SK-N-SH treated with all-trans-retinoic acid at 6 μM for 48 hours (cell line): ENCODE data around the gene PAK1IP1.

ENCODE experiments used
- ATAC-seq: fragments of 200-7000 bp; cut with Tn5 transposase; 3 replicates; pipeline ENCODE4 v1.9.1; 2020; ENCODE audit warnings: mild to moderate bottlenecking, moderate library complexity
- ARNTL ChIP-seq: fragments of 450-650 bp; formaldehyde crosslinking; IDR thresholded peaks from 2 replicates; pipeline ENCODE4 v1.5.0; 2020; ENCODE audit warnings: low read depth, mild to moderate bottlenecking, moderate library complexity, borderline replicate concordance
- BACH2 ChIP-seq: fragments of 250-450 bp; sonication (Bioruptor Pico); IDR thresholded peaks from 2 replicates; pipeline ENCODE4 v1.9.0; 2021; ENCODE audit warnings: mild to moderate bottlenecking, borderline replicate concordance
- CREB5 ChIP-seq: fragments of 250-450 bp; sonication (Bioruptor Pico); IDR thresholded peaks from 2 replicates; pipeline ENCODE4 v1.5.1; 2020; ENCODE audit warnings: low read depth, mild to moderate bottlenecking, moderate library complexity
- CSRNP3 ChIP-seq: fragments of 250-450 bp; sonication (Bioruptor Pico); IDR thresholded peaks from 2 replicates; pipeline ENCODE4 v1.5.1; 2021; ENCODE audit warnings: mild to moderate bottlenecking, moderate library complexity
- GLIS3 ChIP-seq: fragments of 250-450 bp; sonication (Bioruptor Pico); IDR thresholded peaks from 2 replicates; pipeline ENCODE4 v1.5.0; 2020; ENCODE audit warnings: mild to moderate bottlenecking, moderate library complexity
- ISL1 ChIP-seq: fragments of 250-450 bp; sonication (Bioruptor Pico); IDR thresholded peaks from 2 replicates; pipeline ENCODE4 v2.1.2; 2022; ENCODE audit warnings: mild to moderate bottlenecking, moderate library complexity
- OSR1 ChIP-seq: fragments of 250-450 bp; sonication (Bioruptor Pico); IDR thresholded peaks from 2 replicates; pipeline ENCODE4 v1.8.0; 2022; ENCODE audit warnings: moderate library complexity, mild to moderate bottlenecking, inconsistent platforms
- PPARA ChIP-seq: fragments of 250-450 bp; sonication (Bioruptor Pico); IDR thresholded peaks from 2 replicates; pipeline ENCODE4 v1.5.0; 2020; ENCODE audit warnings: mild to moderate bottlenecking, borderline replicate concordance
- RARB ChIP-seq: fragments of 250-450 bp; sonication (Bioruptor Pico); IDR thresholded peaks from 2 replicates; pipeline ENCODE4 v1.8.0; 2021; ENCODE audit warnings: mild to moderate bottlenecking, moderate library complexity
- SNAI2 ChIP-seq: fragments of 250-450 bp; sonication (Bioruptor Pico); IDR thresholded peaks from 2 replicates; pipeline ENCODE4 v1.5.0; 2020; ENCODE audit warnings: mild to moderate bottlenecking, moderate library complexity
- TCF4 ChIP-seq: fragments of 250-450 bp; sonication (Bioruptor Pico); IDR thresholded peaks from 2 replicates; pipeline ENCODE4 v1.8.0; 2021; ENCODE audit warnings: mild to moderate bottlenecking, moderate library complexity, borderline replicate concordance
- TOX ChIP-seq: fragments of 250-450 bp; sonication (Bioruptor Pico); IDR thresholded peaks from 2 replicates; pipeline ENCODE4 v1.8.0; 2021; ENCODE audit warnings: mild to moderate bottlenecking, moderate library complexity, borderline replicate concordance
- ZC3H10 ChIP-seq: fragments of 250-450 bp; sonication (Bioruptor Pico); IDR thresholded peaks from 2 replicates; pipeline ENCODE4 v1.5.1; 2021; ENCODE audit warnings: mild to moderate bottlenecking, moderate library complexity
- ZFP3 ChIP-seq: fragments of 250-450 bp; sonication (Bioruptor Pico); IDR thresholded peaks from 2 replicates; pipeline ENCODE4 v1.5.0; 2020; ENCODE audit warnings: mild to moderate bottlenecking, moderate library complexity
- ZFP30 ChIP-seq: fragments of 450-650 bp; formaldehyde crosslinking; IDR thresholded peaks from 2 replicates; pipeline ENCODE4 v1.5.0; 2022; ENCODE audit warnings: mild to moderate bottlenecking, moderate library complexity
- ZNF565 ChIP-seq: fragments of 450-650 bp; formaldehyde crosslinking; conservative IDR thresholded peaks from 2 replicates; pipeline ENCODE4 v1.5.0; 2020; ENCODE audit warnings: low read depth, mild to moderate bottlenecking, moderate library complexity
- ZNF70 ChIP-seq: fragments of 450-650 bp; formaldehyde crosslinking; IDR thresholded peaks from 2 replicates; pipeline ENCODE4 v1.5.0; 2020; ENCODE audit warnings: mild to moderate bottlenecking, moderate library complexity
- ZNF8 ChIP-seq: fragments of 450-650 bp; formaldehyde crosslinking; IDR thresholded peaks from 2 replicates; pipeline ENCODE4 v1.5.0; 2020; ENCODE audit warnings: mild to moderate bottlenecking, moderate library complexity
- TF ChIP-seq, protein P1 (sequence below): fragments of 250-450 bp; sonication (Bioruptor Pico); IDR thresholded peaks from 2 replicates; pipeline ENCODE4 v1.8.0; 2021; ENCODE audit warnings: low read depth, mild to moderate bottlenecking, moderate library complexity, borderline replicate concordance
- TF ChIP-seq, protein P2 (sequence below): fragments of 250-450 bp; sonication (Bioruptor Pico); IDR thresholded peaks from 2 replicates; pipeline ENCODE4 v1.8.0; 2020; ENCODE audit warnings: mild to moderate bottlenecking, moderate library complexity, borderline replicate concordance
- TF ChIP-seq, protein P3 (sequence below): fragments of 250-450 bp; sonication (Bioruptor Pico); IDR thresholded peaks from 2 replicates; pipeline ENCODE4 v1.5.0; 2020; ENCODE audit warnings: mild to moderate bottlenecking, moderate library complexity

PAK1IP1 gene

GRCh38 chr6:10668126-10668917 lies 26.4 kb upstream of the PAK1IP1 start:
- ATAC-seq = no peak
- no peak for TF ChIP-seq ZC3H10 (CRISPR knock-in tag)

DNA sequence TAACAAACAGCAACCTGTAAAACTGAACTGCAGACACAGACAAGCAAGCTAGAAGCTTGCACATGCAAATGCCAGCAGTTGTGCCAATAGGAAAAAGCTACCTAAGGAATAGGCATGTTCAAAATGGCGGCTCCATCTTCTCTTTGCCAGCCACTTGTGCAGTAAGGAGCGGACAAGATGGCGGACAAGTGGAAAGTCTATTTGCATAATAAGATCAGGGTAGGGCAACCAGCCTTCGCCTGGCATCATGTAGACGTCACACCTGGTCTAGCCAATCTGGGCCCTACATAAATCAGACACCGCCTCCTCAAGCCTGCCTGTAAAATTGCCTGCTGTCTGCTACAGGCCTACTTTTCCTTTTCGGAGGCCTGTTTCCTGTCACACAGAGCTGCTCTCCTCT lies 18.4 kb upstream of the PAK1IP1 start:
- ATAC-seq = no peak
- TF ChIP-seq ZNF565 (CRISPR knock-in tag) = no peak
- no peak for TF ChIP-seq CSRNP3 (CRISPR knock-in tag)
- TF ChIP-seq TOX (CRISPR knock-in tag) = no peak

GRCh38 chr6:10678456-10678855 lies 16.3 kb upstream of the PAK1IP1 start:
- TF ChIP-seq, protein P1, sequence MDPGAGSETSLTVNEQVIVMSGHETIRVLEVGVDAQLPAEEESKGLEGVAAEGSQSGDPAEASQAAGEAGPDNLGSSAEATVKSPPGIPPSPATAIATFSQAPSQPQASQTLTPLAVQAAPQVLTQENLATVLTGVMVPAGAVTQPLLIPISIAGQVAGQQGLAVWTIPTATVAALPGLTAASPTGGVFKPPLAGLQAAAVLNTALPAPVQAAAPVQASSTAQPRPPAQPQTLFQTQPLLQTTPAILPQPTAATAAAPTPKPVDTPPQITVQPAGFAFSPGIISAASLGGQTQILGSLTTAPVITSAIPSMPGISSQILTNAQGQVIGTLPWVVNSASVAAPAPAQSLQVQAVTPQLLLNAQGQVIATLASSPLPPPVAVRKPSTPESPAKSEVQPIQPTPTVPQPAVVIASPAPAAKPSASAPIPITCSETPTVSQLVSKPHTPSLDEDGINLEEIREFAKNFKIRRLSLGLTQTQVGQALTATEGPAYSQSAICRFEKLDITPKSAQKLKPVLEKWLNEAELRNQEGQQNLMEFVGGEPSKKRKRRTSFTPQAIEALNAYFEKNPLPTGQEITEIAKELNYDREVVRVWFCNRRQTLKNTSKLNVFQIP = no peak
- TF ChIP-seq ISL1 (CRISPR knock-in tag) = no peak
- no peak for TF ChIP-seq ZNF565 (CRISPR knock-in tag)
- TF ChIP-seq ARNTL = no peak
- TF ChIP-seq CSRNP3 (CRISPR knock-in tag) = no peak
- TF ChIP-seq SNAI2 = no peak
- TF ChIP-seq PPARA (CRISPR knock-in tag) = no peak
- TF ChIP-seq GLIS3 = no peak
- TF ChIP-seq OSR1 (CRISPR knock-in tag) = no peak
- TF ChIP-seq ZFP3 (CRISPR knock-in tag) = no peak
- TF ChIP-seq RARB (CRISPR knock-in tag) = no peak
- TF ChIP-seq BACH2 (CRISPR knock-in tag) = no peak
- TF ChIP-seq, protein P2, sequence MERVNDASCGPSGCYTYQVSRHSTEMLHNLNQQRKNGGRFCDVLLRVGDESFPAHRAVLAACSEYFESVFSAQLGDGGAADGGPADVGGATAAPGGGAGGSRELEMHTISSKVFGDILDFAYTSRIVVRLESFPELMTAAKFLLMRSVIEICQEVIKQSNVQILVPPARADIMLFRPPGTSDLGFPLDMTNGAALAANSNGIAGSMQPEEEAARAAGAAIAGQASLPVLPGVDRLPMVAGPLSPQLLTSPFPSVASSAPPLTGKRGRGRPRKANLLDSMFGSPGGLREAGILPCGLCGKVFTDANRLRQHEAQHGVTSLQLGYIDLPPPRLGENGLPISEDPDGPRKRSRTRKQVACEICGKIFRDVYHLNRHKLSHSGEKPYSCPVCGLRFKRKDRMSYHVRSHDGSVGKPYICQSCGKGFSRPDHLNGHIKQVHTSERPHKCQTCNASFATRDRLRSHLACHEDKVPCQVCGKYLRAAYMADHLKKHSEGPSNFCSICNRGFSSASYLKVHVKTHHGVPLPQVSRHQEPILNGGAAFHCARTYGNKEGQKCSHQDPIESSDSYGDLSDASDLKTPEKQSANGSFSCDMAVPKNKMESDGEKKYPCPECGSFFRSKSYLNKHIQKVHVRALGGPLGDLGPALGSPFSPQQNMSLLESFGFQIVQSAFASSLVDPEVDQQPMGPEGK (CRISPR knock-in tag) = no peak
- no peak for TF ChIP-seq ZFP30 (CRISPR knock-in tag)
- no peak for TF ChIP-seq ZNF8 (CRISPR knock-in tag)
- no peak for TF ChIP-seq ZC3H10 (CRISPR knock-in tag)
- TF ChIP-seq CREB5 (CRISPR knock-in tag) = no peak
- TF ChIP-seq, all 23 proteins: peak for 0
- no peak for ATAC-seq

- ATAC-seq = no peak
- no peak for TF ChIP-seq ARNTL
- no peak for TF ChIP-seq TCF4 (CRISPR knock-in tag)
- no peak for TF ChIP-seq RARB (CRISPR knock-in tag)
- TF ChIP-seq, protein P3, sequence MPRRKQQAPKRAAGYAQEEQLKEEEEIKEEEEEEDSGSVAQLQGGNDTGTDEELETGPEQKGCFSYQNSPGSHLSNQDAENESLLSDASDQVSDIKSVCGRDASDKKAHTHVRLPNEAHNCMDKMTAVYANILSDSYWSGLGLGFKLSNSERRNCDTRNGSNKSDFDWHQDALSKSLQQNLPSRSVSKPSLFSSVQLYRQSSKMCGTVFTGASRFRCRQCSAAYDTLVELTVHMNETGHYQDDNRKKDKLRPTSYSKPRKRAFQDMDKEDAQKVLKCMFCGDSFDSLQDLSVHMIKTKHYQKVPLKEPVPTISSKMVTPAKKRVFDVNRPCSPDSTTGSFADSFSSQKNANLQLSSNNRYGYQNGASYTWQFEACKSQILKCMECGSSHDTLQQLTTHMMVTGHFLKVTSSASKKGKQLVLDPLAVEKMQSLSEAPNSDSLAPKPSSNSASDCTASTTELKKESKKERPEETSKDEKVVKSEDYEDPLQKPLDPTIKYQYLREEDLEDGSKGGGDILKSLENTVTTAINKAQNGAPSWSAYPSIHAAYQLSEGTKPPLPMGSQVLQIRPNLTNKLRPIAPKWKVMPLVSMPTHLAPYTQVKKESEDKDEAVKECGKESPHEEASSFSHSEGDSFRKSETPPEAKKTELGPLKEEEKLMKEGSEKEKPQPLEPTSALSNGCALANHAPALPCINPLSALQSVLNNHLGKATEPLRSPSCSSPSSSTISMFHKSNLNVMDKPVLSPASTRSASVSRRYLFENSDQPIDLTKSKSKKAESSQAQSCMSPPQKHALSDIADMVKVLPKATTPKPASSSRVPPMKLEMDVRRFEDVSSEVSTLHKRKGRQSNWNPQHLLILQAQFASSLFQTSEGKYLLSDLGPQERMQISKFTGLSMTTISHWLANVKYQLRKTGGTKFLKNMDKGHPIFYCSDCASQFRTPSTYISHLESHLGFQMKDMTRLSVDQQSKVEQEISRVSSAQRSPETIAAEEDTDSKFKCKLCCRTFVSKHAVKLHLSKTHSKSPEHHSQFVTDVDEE = no peak
- no peak for TF ChIP-seq PPARA (CRISPR knock-in tag)
- TF ChIP-seq TOX (CRISPR knock-in tag) = no peak
- no peak for TF ChIP-seq BACH2 (CRISPR knock-in tag)
- no peak for TF ChIP-seq ZNF70 (CRISPR knock-in tag)
- no peak for TF ChIP-seq OSR1 (CRISPR knock-in tag)
- TF ChIP-seq, protein P1 = no peak
- TF ChIP-seq CREB5 (CRISPR knock-in tag) = no peak
Observed at GRCh38 chr6:10681795-10682194, 13.0 kb upstream of the PAK1IP1 start.
